ENCODE data around the gene FGF11. TPM values are rescaled to one million over a fixed set of nuclear protein-coding genes. Genes with fewer than 3 reads are reported as not detected.

Gene FGF11
- total and polyA plus RNA-seq, 2 of the 13 experiments (the other 11 are each of a cell fraction or from before 2014, with no cell fraction given), result 0.20 to 7.6 TPM

GRCh38 chr17:7476494-7476893 is 37.2 kb downstream of the FGF11 start:
- Histone ChIP-seq H3K4me3 (replicated peaks in 1 of 3; ENCODE audit: insufficient read depth in 1 of 3, low read depth in 2 of 3, low read length in 3 of 3) (no peak overlapping the region; a peak in 1 of 6 replicates), H3K9me3 (ENCODE audit: low read length) (no peaks in the 10 kb centered on the region), H4K20me1 (ENCODE audit: insufficient read depth, low read length) (peaks cover 30% of the 10 kb centered on the region), H3K27ac (ENCODE audit: extremely low read length, insufficient read depth, low read length) (peak overlapping the region; percentile 75), H3K4me1 (ENCODE audit: insufficient read depth, low read length) (peaks cover 67% of the 10 kb centered on the region), H3K4me2 (ENCODE audit: low read depth, low read length) (peak overlapping the region; percentile 85), H3K9ac (ENCODE audit: insufficient read depth, low read depth, low read length) (no peak overlapping the region), H2AFZ (ENCODE audit: low read length) (no peak overlapping the region), H3K36me3 (replicated peaks in 1 of 2; ENCODE audit: control insufficient read depth in 1 of 2, insufficient read depth in 2 of 2, low read length in 2 of 2) (no peaks in the 10 kb centered on the region), H3K27me3 (ENCODE audit: control insufficient read depth in 1 of 2, insufficient read depth in 2 of 2, low read length in 2 of 2) (no peaks in the 10 kb centered on the region; a peak in 1 of 5 replicates), H3K79me2 (ENCODE audit: insufficient read depth, low read length) (peaks cover 53% of the 10 kb centered on the region)
- ChIA-PET POLR2A (interaction anchor here (1.0 to 5.3 kb wide), 6 partner anchors 9 to 441 kb away, joined by 3 to 30 read pairs (median 10); partner anchors contain the start of genes CHRNB1, POLR2A, SLC16A13 and TMEM256), CTCF (ENCODE audit: low intra/inter-chr PET ratio, low total read pairs) (no interaction called here)
- ATAC-seq, result no peak
- TF ChIP-seq PLRG1 (conservative IDR thresholded peaks at IDR 0.05) (no peak), NFE2L1 (CRISPR knock-in tag; IDR thresholded peaks at IDR 0.05; ENCODE audit: borderline replicate concordance) (no peak), ZBTB26 (CRISPR knock-in tag; IDR thresholded peaks at IDR 0.05; ENCODE audit: borderline replicate concordance) (0 out of 2 replicates have a peak, but pooled peaks have one; percentile 13), SRSF4 (IDR thresholded peaks at IDR 0.05; ENCODE audit: low read depth, low read length, poor library complexity, severe bottlenecking) (no peak)
- 38% methylated on average over 3 of the region's 3 CpGs for WGBS (ENCODE audit: low lambda C conversion rate)
- no peak for DNase-seq (ENCODE audit: low spot score)
- FAIRE-seq, result no peak
- in situ Hi-C loops (cut with HindIII; ENCODE audit: extremely low pct_ligation_motif_present, low pct_unique_long_range_greater_than_20kb), result loop anchor here (5.0 kb wide), 1 partner anchor 39 kb away; the partner anchor contains the start of genes FGF11 and TMEM102
- intact Hi-C loops (cut with micrococcal nuclease; ENCODE audit: unreplicated experiment), result no loop called here
- no TSS peak for BruUV-seq (replicated peaks)

- H3K4me2 ChIP-seq (ENCODE audit: low read depth, low read length), result peak overlapping the region; percentile 85
- H3K4me1 ChIP-seq (ENCODE audit: insufficient read depth, low read length), result peaks cover 71% of the 10 kb centered on the region
- ChIA-PET POLR2A (interaction anchor here (0.7 to 5.3 kb wide), 6 partner anchors 8 to 80 kb away, joined by 3 to 30 read pairs (median 10); partner anchors contain the start of genes CHRNB1, POLR2A and TMEM256), CTCF (ENCODE audit: low intra/inter-chr PET ratio, low total read pairs) (no interaction called here)
- no TSS peak for BruUV-seq (replicated peaks)
- WGBS (ENCODE audit: low lambda C conversion rate), result 93% methylated on average over 4 of the region's 5 CpGs
- H3K9me3 ChIP-seq (ENCODE audit: low read length), result no peaks in the 10 kb centered on the region
- TF ChIP-seq ZNF629 (CRISPR knock-in tag; conservative IDR thresholded peaks at IDR 0.05), result peak; percentile 30; the same call in 1 of the 2 replicates
- TF ChIP-seq ARNT2 (CRISPR knock-in tag; IDR thresholded peaks at IDR 0.05; ENCODE audit: low read depth), result no peak
- ATAC-seq, result no peak
- H3K27ac ChIP-seq (ENCODE audit: extremely low read length, insufficient read depth, low read length), result peak overlapping the region; percentile 75
- H3K36me3 ChIP-seq (replicated peaks in 1 of 2; ENCODE audit: control insufficient read depth in 1 of 2, insufficient read depth in 2 of 2, low read length in 2 of 2), result no peaks in the 10 kb centered on the region
- intact Hi-C loops (cut with micrococcal nuclease; ENCODE audit: unreplicated experiment) (no loop called here), in situ Hi-C loops (cut with HindIII; ENCODE audit: extremely low pct_ligation_motif_present, low pct_unique_long_range_greater_than_20kb) (loop anchor here (5.0 kb wide), 1 partner anchor 40 kb away; the partner anchor contains the start of genes FGF11 and TMEM102)
- DNase-seq (ENCODE audit: low spot score), result no peak
- H3K4me3 ChIP-seq (replicated peaks in 1 of 3; ENCODE audit: insufficient read depth in 1 of 3, low read depth in 2 of 3, low read length in 3 of 3), result no peak overlapping the region; a peak in 1 of 6 replicates
- H4K20me1 ChIP-seq (ENCODE audit: insufficient read depth, low read length), result peaks cover 30% of the 10 kb centered on the region
- peaks cover 48% of the 10 kb centered on the region for H3K79me2 ChIP-seq (ENCODE audit: insufficient read depth, low read length)
- H3K9ac ChIP-seq (ENCODE audit: insufficient read depth, low read depth, low read length), result no peak overlapping the region; the same call in 1 of the 2 replicates
- FAIRE-seq, result no peak
- H2AFZ ChIP-seq (ENCODE audit: low read length), result no peak overlapping the region
- no peaks in the 10 kb centered on the region; a peak in 1 of 5 replicates for H3K27me3 ChIP-seq (ENCODE audit: control insufficient read depth in 1 of 2, insufficient read depth in 2 of 2, low read length in 2 of 2)
Observed at GRCh38 chr17:7476951-7477350, 37.6 kb downstream of the FGF11 start.

All from HepG2 (cell line).